HG03025 (cell line): ENCODE measurements around the gene GRM2.

Experiments
- ATAC-seq: cut with Tn5 transposase; IDR thresholded peaks from one replicate; pipeline ENCODE4 v1.9.1; 2021; ENCODE audit warnings: mild to moderate bottlenecking, moderate library complexity; ENCODE audit not compliant: unreplicated experiment, low FRiP score

The GRM2 gene

DNA sequence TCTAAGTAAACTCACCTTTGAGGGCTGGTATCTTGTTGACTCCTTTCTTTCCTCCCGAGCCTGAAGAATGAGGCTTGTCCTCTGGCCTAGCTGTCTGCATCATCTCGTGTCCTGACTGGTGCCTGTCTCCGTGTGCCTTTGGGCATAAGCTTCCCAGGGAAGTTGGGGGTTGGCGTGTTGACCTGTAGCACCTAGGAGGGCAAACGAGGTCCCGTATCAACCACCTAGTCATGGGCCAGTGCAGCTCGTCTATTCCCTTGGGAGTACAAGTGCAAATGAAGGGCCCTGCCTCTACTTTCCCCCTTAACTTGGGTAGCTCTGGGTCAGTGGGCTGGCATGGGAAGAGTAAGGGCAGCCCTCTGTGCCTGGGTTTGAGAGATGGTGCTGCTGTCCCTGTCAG is 27.1 kb upstream of the GRM2 start:
- no peak for ATAC-seq

DNA sequence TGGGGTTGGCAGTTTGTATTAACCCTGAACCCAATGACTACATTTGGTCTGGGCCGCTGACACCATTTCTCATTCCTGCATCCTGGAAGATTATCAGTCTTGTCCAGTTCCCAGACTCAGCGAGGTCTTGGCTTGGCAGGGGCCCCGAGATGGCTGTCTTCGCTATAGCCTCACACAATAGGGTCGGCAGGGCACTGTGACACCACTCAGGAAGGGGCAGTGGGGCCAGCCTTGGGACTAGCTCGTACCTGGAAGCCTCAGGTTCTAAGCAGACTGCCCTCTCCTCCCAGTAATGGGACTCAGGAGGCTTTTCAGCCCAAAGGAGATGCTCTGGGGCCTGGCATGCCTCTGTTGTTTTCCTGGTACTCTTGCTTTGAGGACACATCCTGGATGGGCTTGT is 26.7 kb upstream of the GRM2 start:
- ATAC-seq, result no peak

DNA sequence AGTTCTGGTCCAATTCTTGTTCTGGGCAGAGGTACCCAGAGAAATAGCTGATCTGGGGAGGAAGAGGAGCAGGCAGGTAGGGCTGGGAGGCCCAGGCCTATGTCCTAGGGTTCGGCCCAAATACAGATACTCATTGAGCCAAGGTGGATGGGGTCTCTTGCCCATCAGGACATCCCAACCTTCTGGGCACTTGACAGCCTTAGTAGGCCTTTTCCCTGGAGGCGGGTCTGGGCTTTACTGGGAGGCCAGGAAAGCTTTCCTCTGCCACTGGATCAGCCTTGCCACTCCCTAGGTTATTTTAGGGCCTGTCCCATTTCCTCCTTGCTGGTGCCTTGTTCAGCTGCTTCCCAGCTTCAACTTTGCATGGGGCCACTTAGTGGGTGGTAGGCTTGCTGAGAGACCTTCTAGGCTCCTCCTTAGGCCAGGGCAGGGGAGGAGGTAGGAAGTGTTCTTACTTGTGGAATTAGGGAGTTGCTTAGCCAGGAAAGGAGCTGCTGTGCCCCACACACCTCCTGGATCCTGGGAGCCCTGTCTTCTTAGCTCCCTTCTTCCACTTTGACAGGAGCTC is 26.1 kb upstream of the GRM2 start:
- ATAC-seq, result no peak

DNA sequence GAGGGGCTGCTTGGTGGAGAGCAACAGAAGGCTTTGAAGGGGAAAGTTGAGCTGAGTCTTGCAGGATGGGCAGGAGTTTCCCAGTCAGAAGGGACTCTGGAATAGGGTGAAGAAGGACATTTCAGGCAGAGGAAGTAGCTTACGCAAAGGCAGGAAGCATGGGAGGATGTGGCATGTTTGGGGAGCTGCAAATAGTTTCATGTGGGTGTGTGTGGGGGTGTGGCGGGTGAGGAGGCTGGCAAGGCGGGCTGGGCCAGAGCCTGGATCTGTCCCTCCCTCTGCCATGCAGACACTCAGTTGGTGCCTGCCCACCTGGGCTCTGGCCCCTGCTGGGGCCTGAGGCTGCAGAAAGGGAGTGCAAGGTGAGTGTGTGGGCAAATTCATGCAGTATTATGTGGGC is 25.4 kb upstream of the GRM2 start:
- ATAC-seq, result no peak

DNA sequence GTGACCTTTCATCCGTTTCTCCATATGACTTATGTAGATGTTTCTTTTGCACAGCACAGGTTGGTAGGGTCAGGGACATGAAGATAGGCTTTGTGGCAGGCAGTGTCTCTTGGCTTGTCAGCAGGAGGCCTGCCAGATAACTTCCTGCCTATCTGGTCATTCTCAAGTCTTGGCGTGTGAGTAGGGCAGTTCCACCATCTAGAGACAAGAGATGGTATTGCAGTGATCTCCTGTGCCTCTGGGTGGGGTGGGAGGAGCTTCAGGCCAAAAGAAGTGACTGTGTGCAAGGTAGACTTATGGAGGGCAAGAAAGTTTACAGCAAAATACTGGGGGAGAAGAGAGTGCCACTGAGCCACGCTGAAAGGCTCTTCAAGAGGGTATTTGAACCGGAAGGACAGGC is 24.8 kb upstream of the GRM2 start:
- ATAC-seq, result peak; percentile 70

DNA sequence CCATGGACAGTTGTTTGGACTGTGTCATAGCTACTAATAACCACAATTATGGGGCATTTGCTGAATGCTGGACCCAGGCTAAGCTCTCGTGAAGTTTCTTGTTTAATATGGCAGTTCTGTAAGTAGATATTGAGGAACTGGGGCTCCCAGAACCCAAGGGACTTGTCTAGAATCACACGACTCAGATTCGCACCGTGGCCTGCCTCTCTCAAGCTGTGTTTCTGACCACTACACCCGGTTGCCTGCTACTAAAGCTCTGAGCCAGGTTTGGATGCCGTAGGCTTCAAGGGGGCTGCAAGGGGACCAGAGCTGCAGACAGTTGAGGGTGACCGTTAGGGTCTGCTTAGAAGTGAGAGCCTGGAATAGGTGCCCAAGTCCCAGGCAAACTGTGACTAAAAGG is 24.3 kb upstream of the GRM2 start:
- no peak for ATAC-seq

DNA sequence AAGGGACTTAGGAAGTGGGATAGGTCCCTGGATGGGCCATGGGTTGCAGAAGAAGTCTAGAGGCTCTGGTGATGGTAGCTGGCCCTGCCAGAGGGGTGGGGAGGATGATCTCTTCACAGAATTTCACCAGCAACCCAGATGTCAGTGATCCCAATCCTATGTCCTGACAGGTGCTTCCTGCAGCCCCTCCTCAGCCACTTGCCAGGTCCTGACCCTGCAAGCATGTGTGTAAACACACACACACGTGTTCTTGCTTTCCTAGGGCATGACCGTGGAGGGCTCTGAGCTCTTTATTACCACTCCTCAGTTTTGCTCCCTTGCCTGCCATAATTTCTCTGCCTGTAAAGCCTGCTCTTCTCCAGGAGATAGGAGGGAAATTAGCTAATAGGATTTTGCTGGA is 23.3 kb upstream of the GRM2 start:
- no peak for ATAC-seq

DNA sequence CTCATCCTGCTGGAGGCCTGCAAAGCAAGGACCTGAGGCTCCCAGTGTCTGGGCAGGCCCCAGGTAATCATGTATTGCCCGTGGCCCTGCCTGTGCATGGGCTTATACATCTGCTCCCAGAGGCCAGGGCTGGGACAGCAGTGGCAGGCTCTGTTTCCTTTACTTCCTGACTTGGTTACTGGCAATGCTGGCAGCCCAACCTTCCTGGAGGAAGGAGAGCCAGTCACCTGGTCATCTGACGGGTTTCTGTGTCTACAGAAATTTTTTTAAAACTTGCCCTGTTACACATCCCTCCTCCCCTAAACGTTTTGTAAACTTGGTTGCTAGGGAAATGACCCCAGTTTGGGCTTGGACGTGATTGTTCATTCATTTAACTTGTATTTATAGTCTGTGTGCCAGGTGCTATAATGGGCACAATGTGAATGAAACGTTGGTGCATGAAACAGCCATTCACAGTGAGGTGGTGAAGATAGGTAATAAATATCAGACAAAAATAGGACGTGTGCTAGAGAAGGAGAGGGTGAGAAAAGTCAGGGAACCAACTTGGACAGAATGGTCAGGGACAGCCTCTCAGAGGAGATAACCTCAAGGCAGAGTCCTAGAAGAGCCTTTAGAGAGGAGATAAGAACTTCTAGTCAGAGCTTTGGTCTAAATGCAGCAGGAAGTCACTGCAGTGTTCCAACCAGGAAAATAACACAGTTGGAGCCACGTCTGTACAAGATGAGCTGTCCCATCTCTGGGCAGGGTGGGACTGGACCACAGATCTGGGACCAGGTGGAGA is 21.7 kb upstream of the GRM2 start:
- ATAC-seq, result no peak

DNA sequence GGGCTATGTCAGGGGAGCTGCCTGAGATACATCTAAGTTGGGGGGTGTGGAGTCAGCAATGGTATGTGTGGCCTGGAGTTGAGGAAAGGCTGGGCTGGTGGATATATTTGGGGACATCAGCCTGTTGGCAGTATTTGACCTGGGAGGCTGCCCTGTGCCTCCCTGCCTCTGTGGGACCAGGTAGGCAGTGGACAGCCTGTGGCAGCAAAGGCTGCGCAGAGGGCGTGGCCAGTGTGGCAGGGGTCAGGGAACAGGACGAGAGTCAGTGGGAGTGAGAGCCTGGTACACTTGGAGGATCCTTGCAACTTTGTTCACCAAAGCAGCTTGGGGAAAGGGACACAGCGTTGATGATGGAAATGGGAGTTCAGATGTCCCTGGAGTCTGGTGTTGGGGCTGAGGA is 20.8 kb upstream of the GRM2 start:
- no peak for ATAC-seq

DNA sequence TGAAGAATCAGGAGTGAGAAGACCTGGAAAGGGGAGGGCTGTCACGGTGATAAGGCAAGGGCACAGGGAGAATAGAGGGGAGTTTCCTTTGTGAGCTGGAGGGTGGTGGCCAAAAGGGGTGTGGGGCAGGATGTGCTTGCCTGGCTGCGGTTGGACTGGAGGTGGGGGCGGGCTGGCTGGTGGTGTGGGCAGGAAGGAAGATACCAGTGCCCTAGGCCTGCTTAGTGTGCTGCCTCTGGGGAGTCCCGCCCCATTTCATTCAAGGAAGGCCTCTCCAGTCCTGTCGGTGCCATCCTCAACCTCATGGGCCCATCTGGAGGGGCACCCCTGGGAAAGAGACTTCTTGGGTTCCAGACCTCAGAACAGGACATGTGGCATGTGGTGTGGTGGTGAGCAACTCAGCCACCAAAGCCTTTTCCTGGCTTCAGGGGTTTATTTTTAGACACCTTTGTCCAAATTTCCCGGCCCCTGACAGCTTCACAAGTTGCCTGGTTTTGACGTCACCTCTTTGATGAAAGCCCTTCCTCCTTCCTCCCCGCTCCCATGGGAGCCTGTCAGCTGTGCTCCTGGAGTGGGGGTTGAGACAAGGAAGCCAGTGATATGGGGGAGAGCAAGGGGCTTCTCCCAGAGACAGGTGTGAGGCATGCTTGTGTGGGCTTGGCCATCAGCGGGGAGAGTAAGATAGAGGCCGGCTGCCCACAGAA is 20.2 kb upstream of the GRM2 start:
- ATAC-seq, result peak; percentile 43

DNA sequence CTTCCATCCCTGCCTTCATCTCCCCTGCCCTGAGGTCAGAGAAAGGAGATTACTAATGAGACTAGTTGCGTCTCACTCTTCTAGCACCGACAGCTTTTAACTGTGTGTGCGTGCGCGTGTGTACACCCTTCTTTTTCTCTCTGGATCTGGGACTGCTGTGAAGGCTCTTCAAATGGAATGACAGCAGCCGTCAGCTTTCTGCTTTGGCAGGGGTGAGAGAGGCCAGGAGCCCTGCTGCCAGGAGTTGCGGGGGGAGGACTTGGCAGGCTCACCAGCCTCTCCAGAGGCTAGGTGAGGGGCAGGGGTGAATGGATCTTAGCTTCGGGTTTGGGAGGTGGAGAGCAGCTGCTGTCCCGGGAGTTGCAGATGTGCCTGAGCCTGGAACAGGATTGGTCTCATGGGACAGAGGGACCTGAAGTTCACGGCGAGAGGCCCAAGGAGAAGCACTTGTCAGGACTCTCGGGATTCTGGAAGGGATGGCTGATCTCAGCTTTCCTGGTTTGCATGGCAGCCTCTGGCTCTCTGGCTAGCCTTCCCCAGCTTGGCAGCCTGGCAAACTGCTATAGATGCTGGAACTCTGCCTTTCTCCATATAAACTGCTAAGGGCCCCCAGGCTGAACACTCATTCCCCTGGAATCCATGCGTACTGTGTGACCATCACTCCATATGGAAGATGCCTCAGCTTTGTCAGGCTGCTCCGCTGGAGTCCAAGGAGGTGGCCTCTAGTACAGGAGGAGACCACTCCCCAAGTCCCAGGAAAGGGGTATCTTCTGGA is 19.2 kb upstream of the GRM2 start:
- ATAC-seq, result no peak

DNA sequence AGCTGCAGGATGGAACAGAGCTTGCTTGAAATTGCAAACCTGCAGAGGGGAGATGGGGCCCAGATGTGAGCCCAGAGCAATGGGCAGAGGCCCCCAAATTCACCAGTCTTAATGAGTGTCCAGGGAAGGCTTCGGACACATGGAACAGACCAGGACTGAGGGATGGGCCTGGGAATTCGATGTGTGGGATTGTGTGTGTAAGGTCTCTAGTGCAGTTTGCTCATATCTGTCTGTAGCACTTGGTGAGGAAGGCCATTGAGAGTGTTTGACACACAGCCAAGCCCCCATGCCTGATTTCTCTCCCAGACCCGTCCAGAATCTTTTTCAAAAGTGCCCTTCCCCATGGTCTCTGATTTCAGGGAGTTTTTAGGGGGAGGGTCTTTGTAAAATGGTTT is 18.7 kb upstream of the GRM2 start:
- no peak for ATAC-seq

DNA sequence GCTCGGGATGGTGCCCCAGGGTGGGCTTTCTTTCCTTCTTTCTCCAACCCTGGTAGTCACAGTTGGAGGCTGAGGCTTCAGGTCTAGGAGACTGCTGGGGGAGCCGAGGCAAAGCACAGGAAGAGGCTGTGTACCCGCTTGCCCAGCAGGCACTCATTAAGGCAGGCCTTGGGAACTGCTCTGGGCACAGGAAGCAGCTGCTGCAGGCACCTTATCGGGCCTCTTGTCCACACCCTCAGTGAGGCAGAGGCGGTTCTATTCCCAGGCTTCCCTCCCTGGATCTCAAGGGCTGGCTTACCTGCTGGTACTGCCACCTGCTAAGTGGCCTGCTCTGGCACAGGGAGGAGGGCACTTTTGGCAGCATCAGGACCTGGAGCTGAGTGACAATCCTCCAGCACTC is 15.8 kb upstream of the GRM2 start:
- ATAC-seq, result no peak

DNA sequence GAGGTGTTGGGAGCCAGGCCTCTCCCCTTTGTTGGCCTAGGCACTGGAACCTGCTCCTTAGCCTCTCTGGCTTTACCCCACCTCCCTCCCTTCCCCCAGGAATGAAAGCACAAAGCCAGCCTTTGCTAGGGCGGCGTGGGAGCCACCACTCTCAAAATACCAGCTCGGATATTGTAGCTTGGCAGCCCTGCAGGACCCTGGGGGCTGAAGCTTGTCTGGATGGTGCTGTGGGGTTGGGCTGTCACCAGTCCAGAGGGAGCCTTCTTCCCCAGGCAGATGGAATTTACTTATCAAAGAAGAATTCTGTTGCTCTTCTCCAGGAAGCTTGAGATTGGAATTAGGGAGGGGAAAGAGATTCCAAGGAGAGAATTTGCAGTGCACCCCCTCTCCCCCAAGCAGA is 14.9 kb upstream of the GRM2 start:
- no peak for ATAC-seq

DNA sequence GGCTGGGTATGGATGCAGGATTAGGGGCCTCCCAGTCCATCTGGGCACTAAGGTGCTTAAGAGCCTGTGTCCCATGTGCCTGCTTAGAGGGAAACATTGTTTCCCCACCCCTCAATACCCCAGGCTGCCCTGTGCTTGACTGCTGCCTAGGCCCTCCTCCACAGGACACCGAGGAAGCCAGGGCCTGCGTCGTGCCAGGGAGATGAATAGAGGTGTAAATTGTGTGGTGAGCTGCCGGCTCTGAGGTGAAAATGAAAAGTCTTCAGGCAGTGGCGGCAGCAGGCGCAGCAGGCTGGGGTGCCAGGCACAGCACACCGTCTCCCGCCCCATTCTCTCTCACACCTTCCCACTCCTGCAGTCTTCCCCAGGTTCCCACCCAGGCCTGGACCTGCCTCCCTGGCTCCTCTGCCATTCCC is 13.9 kb upstream of the GRM2 start:
- ATAC-seq, result no peak

DNA sequence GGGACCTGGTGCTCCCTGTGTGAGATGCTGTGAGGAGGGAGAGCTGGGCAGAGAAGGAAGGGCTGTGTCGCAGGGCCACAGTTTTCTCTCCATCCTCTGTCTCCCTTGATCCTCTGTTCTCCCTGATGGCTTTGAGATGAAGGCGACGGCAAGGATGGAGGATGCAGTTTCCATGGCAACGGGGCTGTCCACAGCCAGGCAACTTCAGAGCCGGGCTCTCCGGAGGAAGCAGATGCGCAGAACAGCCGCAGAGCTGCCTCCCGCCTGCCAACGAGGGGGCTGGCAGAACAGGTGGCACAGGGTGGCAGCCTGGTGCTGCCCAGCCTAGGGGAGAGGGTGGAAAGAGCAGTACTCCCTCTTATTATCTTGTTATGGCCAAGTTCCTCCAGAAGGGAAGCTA is 9.9 kb upstream of the GRM2 start:
- no peak for ATAC-seq

DNA sequence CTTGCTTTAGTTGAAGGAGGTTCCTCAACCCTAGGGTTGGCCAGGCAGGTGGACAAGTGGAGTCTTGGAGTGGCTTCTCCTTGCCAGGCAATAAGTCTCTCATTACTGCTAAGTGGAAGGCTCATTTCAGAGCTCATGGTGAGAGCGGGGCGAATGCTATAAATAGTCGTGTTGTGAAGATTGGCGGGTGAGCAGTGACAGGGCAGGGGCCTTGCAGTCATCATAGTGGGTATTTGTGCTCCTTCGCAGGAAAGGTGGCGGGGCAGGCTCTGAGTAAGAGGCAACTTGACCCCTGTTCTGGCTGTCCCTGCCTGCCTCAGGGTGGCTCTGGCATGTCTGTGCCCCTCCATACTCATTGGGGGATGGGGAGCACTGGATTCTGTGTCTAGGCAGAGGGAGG is 8.7 kb upstream of the GRM2 start:
- no peak for ATAC-seq

DNA sequence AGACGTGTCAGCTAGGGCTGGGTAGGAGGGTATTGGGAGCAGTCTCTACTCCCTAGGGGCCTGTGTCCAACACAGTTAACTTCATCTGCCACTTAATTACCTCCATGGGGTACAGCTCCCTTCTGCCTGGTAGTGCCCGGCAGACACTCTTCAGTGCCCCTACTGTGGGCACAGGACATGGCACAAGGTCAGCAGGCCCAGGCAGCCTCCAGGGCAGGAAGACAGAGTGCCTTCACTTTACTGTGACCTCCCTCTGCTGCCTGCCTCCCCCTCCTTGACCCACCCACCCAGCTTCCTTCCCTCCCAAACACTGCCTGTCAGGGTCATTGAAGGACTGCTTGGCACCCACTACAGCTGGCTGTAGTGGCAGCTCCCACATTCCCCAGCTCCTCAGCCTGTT is 6.5 kb upstream of the GRM2 start:
- no peak for ATAC-seq

DNA sequence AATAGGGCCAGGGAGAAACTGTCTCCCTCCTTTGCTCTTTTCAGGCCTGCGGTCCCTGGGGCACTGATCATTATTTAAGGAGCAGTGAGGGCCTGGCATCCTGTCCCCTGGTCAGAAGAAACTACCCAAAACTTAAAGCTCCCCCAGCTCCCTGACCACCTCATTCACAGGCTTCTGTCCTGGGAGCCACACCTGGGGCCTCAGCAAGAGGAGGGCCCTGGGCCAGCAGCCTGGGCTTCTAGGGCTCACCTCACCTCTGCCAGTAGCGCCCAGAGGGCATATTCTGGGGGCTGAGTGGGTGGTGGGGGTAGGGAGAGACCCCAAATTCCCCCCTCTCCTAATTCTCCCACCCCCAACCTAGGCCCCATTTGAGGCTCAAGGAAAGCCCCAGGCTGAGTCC is 4.7 kb upstream of the GRM2 start:
- ATAC-seq, result no peak

DNA sequence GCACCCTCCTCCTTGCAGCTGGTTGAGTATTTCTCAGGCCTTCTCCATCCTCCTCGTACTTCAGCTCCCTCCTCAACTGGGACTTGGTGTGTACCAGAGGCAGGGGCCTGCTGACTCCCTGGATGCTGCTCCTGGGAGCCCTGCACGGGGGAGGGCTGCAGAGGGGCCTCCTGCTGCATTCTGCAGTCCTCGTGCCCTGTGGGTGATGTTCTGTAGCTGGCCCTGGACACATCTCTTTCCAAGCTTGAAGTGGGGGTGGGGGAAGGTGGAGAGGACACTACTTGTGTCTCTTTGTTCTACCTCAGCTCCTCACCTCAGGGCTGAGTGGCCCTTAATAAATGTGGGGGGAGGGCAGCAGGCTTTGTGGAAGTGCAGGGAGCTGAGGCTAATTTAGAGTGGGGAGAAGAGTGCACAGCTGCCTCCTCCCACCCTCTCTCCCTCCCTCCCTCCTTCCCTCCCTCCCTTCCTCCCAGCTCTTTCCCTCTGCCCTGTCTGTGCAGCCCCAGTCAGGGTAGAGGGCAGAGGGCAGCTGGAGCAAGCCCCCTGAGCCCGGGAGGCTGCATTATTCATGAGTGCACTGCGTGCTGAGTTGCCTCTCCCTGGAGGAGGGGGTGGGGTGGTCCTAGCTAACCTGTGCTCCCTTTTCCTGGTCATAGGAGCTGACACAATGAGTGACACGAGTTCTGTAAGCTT is 3.7 kb upstream of the GRM2 start:
- ATAC-seq, result no peak
